Measurements from ENCODE around the gene LRRC36. TPM values are rescaled to one million over a fixed set of nuclear protein-coding genes. Genes with fewer than 3 reads are reported as not detected.

The LRRC36 gene
- total RNA-seq, 2 experiments from 2014 or later, result 0.81 to 0.90 TPM

GRCh38 chr16:67387479-67388079 lies 61.0 kb downstream of the LRRC36 start:
- no peak for ATAC-seq
- Mint-ChIP-seq H3K27ac (no peak overlapping the region), H3K27me3 (peaks cover 5% of the 10 kb centered on the region), H3K9me3 (no peaks in the 10 kb centered on the region), H3K4me3 (no peak overlapping the region), H3K4me1 (ENCODE audit: low read depth) (peaks cover 9% of the 10 kb centered on the region), H3K36me3 (ENCODE audit: low read depth) (no peaks in the 10 kb centered on the region)
- no peak for DNase-seq
- CTCF ChIA-PET, result interaction anchor here (0.8 to 3.4 kb wide), 4 partner anchors 11 to 78 kb away, joined by 3 to 19 read pairs (median 3); no protein-coding TSS in a partner anchor
- intact Hi-C loops (cut with micrococcal nuclease), result no loop called here
- POLR2A ChIA-PET, result interaction anchor here (1.2 kb wide), 1 partner anchor 10 kb away, joined by 3 read pairs; no protein-coding TSS in a partner anchor
- no peak for TF ChIP-seq CTCF (IDR thresholded peaks at IDR 0.05)

GRCh38 chr16:67388191-67388590 lies 61.6 kb downstream of the LRRC36 start:
- ChIA-PET CTCF (interaction anchor here (0.8 to 2.6 kb wide), 3 partner anchors 11 to 127 kb away, joined by 3 to 13 read pairs (median 4); no protein-coding TSS in a partner anchor), POLR2A (no interaction called here)
- Mint-ChIP-seq H3K27ac (no peak overlapping the region), H3K36me3 (ENCODE audit: low read depth) (no peaks in the 10 kb centered on the region), H3K9me3 (no peaks in the 10 kb centered on the region), H3K27me3 (peaks cover 7% of the 10 kb centered on the region), H3K4me3 (no peak overlapping the region), H3K4me1 (ENCODE audit: low read depth) (peaks cover 9% of the 10 kb centered on the region)
- ATAC-seq (no peak), DNase-seq (no peak)
- no peak for TF ChIP-seq CTCF (IDR thresholded peaks at IDR 0.05)
- intact Hi-C loops (cut with micrococcal nuclease), result no loop called here

GRCh38 chr16:67388591-67388990 lies 62.0 kb downstream of the LRRC36 start:
- ChIA-PET POLR2A (no interaction called here), CTCF (interaction anchor here (1.4 to 2.6 kb wide), 2 partner anchors 11 to 128 kb away, joined by 4 to 13 read pairs; no protein-coding TSS in a partner anchor)
- Mint-ChIP-seq H3K36me3 (ENCODE audit: low read depth) (no peaks in the 10 kb centered on the region), H3K4me3 (no peak overlapping the region), H3K9me3 (no peaks in the 10 kb centered on the region), H3K27me3 (peaks cover 8% of the 10 kb centered on the region), H3K4me1 (ENCODE audit: low read depth) (peaks cover 9% of the 10 kb centered on the region), H3K27ac (no peak overlapping the region)
- no peak for TF ChIP-seq CTCF (IDR thresholded peaks at IDR 0.05)
- intact Hi-C loops (cut with micrococcal nuclease), result no loop called here
- ATAC-seq, result no peak
- DNase-seq, result no peak

- POLR2A ChIA-PET, result interaction anchor here (0.6 kb wide), 1 partner anchor 182 kb away, joined by 3 read pairs; no protein-coding TSS in a partner anchor
- no peak overlapping the region for H3K27ac Mint-ChIP-seq
- no peak for TF ChIP-seq CTCF (IDR thresholded peaks at IDR 0.05)
- H3K4me3 Mint-ChIP-seq, result no peak overlapping the region
- H3K36me3 Mint-ChIP-seq (ENCODE audit: low read depth), result no peaks in the 10 kb centered on the region
- H3K4me1 Mint-ChIP-seq (ENCODE audit: low read depth), result peaks cover 11% of the 10 kb centered on the region
- no peak for DNase-seq
- peaks cover 20% of the 10 kb centered on the region for H3K27me3 Mint-ChIP-seq
- CTCF ChIA-PET, result interaction anchor here (1.0 to 2.6 kb wide), 5 partner anchors 9 to 64 kb away, joined by 3 to 13 read pairs (median 4); partner anchors contain the start of genes KCTD19 and LRRC36
- H3K9me3 Mint-ChIP-seq, result no peaks in the 10 kb centered on the region
- intact Hi-C loops (cut with micrococcal nuclease), result no loop called here
- no peak for ATAC-seq
Measured at GRCh38 chr16:67389911-67390815, 63.5 kb downstream of the LRRC36 start.

All from activated CD8-positive, alpha-beta T cell treated with anti-CD3 and anti-CD28 coated beads for 36 hours (primary cell).